ENCODE results near the gene SSX5. TPM values are rescaled to one million over a fixed set of nuclear protein-coding genes. Genes with fewer than 3 reads are reported as not detected.
"Not testable (repeated sequence)": the region's sequence is repeated elsewhere in the genome, so short reads cannot be mapped to it uniquely, and the experiment has no call there.

SSX5 gene, protein sequence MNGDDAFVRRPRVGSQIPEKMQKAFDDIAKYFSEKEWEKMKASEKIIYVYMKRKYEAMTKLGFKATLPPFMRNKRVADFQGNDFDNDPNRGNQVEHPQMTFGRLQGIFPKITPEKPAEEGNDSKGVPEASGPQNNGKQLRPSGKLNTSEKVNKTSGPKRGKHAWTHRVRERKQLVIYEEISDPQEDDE
- total RNA-seq (2014; rRNA removed; shearing (Covaris generic)) (not detected in 2 replicates), polyA plus RNA-seq (2016; fragmentation: Nextera tagmentation; extraction: Ambion mirVana) (not detected in 2 replicates)
- long read RNA-seq: 0 reads

GRCh38 chrX:48196745-48197201 is at the start of gene SSX5:
TSS of gene SSX5 (minus strand) at chrX:48196795. CDS start at chrX:48195358, 1,437 bp downstream.
- Histone ChIP-seq H4K20me1 (replicated peaks; ENCODE audit: insufficient read depth) (no peaks in the 10 kb centered on the region), H3K79me2 (replicated peaks; ENCODE audit: insufficient read depth) (no peaks in the 10 kb centered on the region), H3F3A (replicated peaks; ENCODE audit: low read depth) (no peaks in the 10 kb centered on the region), H3K4me3 (no peak within 1 kb of the TSS), H3K27me3 (ENCODE audit: insufficient read depth) (no peaks in the 10 kb centered on the region), H3K27ac (ENCODE audit: low read depth) (no peak within 1 kb of the TSS), H3K4me1 (ENCODE audit: insufficient read depth) (no peaks in the 10 kb centered on the region), H3K4me2 (no peak within 1 kb of the TSS), H2AFZ (no peak within 1 kb of the TSS), H3K9me2 (ENCODE audit: insufficient read depth) (no peaks in the 10 kb centered on the region), H3K36me3 (ENCODE audit: insufficient read depth) (no peaks in the 10 kb centered on the region)
- Mint-ChIP-seq H3K4me1 (no peaks in the 10 kb centered on the region), H3K27ac (no peak within 1 kb of the TSS), H3K27me3 (ENCODE audit: insufficient read depth, low read depth, poor library complexity) (no peaks in the 10 kb centered on the region), H3K4me3 (no peak within 1 kb of the TSS), H3K9me3 (no peaks in the 10 kb centered on the region), H3K36me3 (ENCODE audit: low read depth) (no peaks in the 10 kb centered on the region)
- DNase-seq (ENCODE audit: low spot score) (no peak), ATAC-seq (no peak)
- TF ChIP-seq JUNB (IDR thresholded peaks at IDR 0.05; ENCODE audit: unreplicated experiment): no peak
- no peak for TF ChIP-seq NANOG (IDR thresholded peaks at IDR 0.05; ENCODE audit: borderline replicate concordance)

DNA sequence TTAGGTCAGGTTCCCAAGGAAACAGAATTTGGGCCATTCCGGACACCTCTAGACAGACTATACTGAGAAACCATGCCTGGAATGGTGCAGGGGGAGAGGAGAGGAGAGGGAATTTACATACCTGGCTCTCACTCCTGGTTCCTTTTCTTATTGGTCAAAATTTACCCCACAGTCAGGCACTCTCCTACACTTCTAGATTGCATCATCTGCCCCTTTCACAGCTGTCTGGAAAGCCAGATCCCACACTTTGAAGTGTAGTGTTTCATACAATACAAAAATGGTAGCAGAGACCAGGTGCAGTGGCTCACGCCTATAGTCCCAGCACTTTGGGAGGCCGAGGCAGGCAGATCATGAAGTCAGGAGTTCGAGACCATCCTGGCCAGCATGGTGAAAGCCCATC is 27.6 kb upstream of the SSX5 start:
- not testable (repeated sequence) for H2AFZ ChIP-seq; H3K4me1 ChIP-seq (ENCODE audit: insufficient read depth); H3K4me1 Mint-ChIP-seq; DNase-seq (ENCODE audit: low spot score); H4K20me1 ChIP-seq (replicated peaks; ENCODE audit: insufficient read depth); H3K27ac ChIP-seq (ENCODE audit: low read depth); H3K27ac Mint-ChIP-seq; H3K4me3 Mint-ChIP-seq; H3K4me2 ChIP-seq; ATAC-seq; H3K36me3 ChIP-seq (ENCODE audit: insufficient read depth); H3K79me2 ChIP-seq (replicated peaks; ENCODE audit: insufficient read depth); H3F3A ChIP-seq (replicated peaks; ENCODE audit: low read depth); H3K4me3 ChIP-seq; H3K36me3 Mint-ChIP-seq (ENCODE audit: low read depth); H3K27me3 Mint-ChIP-seq (ENCODE audit: insufficient read depth, low read depth, poor library complexity); H3K9me2 ChIP-seq (ENCODE audit: insufficient read depth); H3K27me3 ChIP-seq (ENCODE audit: insufficient read depth)
- H3K9me3 Mint-ChIP-seq: peaks cover 21% of the 10 kb centered on the region

- not testable (repeated sequence) for H3F3A ChIP-seq (replicated peaks; ENCODE audit: low read depth); H4K20me1 ChIP-seq (replicated peaks; ENCODE audit: insufficient read depth); H3K9me2 ChIP-seq (ENCODE audit: insufficient read depth); H3K4me1 Mint-ChIP-seq; H2AFZ ChIP-seq; H3K4me3 Mint-ChIP-seq; H3K4me1 ChIP-seq (ENCODE audit: insufficient read depth); H3K4me2 ChIP-seq; DNase-seq (ENCODE audit: low spot score); H3K27me3 ChIP-seq (ENCODE audit: insufficient read depth); H3K36me3 ChIP-seq (ENCODE audit: insufficient read depth); H3K4me3 ChIP-seq; H3K27me3 Mint-ChIP-seq (ENCODE audit: insufficient read depth, low read depth, poor library complexity); ATAC-seq; H3K36me3 Mint-ChIP-seq (ENCODE audit: low read depth); H3K27ac Mint-ChIP-seq; H3K27ac ChIP-seq (ENCODE audit: low read depth); H3K79me2 ChIP-seq (replicated peaks; ENCODE audit: insufficient read depth)
- H3K9me3 Mint-ChIP-seq: peaks cover 11% of the 10 kb centered on the region; the same call in 2 of the 3 replicates
Observed at GRCh38 chrX:48214341-48214740, 17.7 kb upstream of the SSX5 start.

DNA sequence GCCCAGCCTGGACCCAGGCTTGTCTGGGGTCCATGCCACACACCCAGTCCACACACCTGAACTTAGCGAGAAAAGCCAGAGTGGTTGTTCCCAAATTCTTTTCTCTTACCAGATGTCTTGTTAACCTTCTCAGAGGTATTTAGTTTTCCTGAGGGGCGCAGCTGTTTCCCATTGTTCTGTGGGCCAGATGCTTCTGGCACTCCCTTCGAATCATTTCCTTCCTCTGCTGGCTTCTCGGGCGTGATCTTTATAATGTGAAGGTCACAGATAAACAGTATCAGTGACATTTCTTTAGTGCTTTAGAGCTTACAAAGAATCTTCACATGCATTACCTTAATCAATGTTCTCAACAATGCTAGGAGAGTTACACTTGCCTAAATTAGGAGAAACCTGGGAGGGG is 6.6 kb downstream of the SSX5 start:
- not testable (repeated sequence) for H3K4me1 Mint-ChIP-seq

GRCh38 chrX:48181882-48182281 is 14.7 kb downstream of the SSX5 start:
- H3K36me3 ChIP-seq (ENCODE audit: insufficient read depth); ATAC-seq; H3K4me1 ChIP-seq (ENCODE audit: insufficient read depth); H3K79me2 ChIP-seq (replicated peaks; ENCODE audit: insufficient read depth); H3K4me3 ChIP-seq; H3K27ac ChIP-seq (ENCODE audit: low read depth); H3K27ac Mint-ChIP-seq; H4K20me1 ChIP-seq (replicated peaks; ENCODE audit: insufficient read depth); H3K27me3 Mint-ChIP-seq (ENCODE audit: insufficient read depth, low read depth, poor library complexity); H3K9me2 ChIP-seq (ENCODE audit: insufficient read depth); H3K4me3 Mint-ChIP-seq; H3K9me3 Mint-ChIP-seq; H3K36me3 Mint-ChIP-seq (ENCODE audit: low read depth); DNase-seq (ENCODE audit: low spot score); H3K4me1 Mint-ChIP-seq; H3K4me2 ChIP-seq; H3K27me3 ChIP-seq (ENCODE audit: insufficient read depth); H3F3A ChIP-seq (replicated peaks; ENCODE audit: low read depth): not testable (repeated sequence)
- H2AFZ ChIP-seq: 0 out of 2 replicates have a peak overlapping the region, but pooled peaks have one; percentile 18

More for the DNA sequence above, 6.6 kb downstream of the SSX5 start:
- not testable (repeated sequence) for H4K20me1 ChIP-seq (replicated peaks; ENCODE audit: insufficient read depth); H3K4me2 ChIP-seq; H3K36me3 ChIP-seq (ENCODE audit: insufficient read depth); H3F3A ChIP-seq (replicated peaks; ENCODE audit: low read depth); H3K36me3 Mint-ChIP-seq (ENCODE audit: low read depth); DNase-seq (ENCODE audit: low spot score); H3K4me3 Mint-ChIP-seq; H2AFZ ChIP-seq; H3K27ac Mint-ChIP-seq; H3K27me3 ChIP-seq (ENCODE audit: insufficient read depth); H3K4me3 ChIP-seq; H3K9me2 ChIP-seq (ENCODE audit: insufficient read depth); H3K27ac ChIP-seq (ENCODE audit: low read depth); H3K27me3 Mint-ChIP-seq (ENCODE audit: insufficient read depth, low read depth, poor library complexity); H3K79me2 ChIP-seq (replicated peaks; ENCODE audit: insufficient read depth); ATAC-seq; H3K4me1 ChIP-seq (ENCODE audit: insufficient read depth); H3K9me3 Mint-ChIP-seq

Data from GM23338 (cell line).